ENCODE measurements around the gene LMBR1.
"Not testable (repeated sequence)": the region's sequence is repeated elsewhere in the genome, so short reads cannot be mapped to it uniquely, and the experiment has no call there.

Gene LMBR1

DNA sequence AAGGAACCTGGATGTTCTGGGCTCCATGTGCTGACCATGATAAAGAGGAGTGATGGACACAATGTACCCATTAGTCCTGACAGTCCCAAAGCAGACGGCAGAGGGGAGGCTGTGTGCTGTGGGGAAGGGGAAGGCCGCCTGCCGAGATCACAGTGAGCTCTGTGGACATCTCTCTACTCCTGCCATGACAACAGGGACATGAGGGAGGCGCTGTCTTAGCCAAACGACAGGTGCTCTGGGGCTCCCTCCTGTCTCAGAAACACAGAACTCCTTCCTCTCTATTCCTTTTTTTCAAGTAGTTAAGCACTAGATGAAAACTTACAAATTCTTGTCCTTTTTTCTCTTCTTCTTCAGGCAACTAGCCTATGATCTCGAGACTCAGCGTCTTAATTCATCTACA lies 139.4 kb downstream of the LMBR1 start:
- DNase-seq, result no peak

DNA sequence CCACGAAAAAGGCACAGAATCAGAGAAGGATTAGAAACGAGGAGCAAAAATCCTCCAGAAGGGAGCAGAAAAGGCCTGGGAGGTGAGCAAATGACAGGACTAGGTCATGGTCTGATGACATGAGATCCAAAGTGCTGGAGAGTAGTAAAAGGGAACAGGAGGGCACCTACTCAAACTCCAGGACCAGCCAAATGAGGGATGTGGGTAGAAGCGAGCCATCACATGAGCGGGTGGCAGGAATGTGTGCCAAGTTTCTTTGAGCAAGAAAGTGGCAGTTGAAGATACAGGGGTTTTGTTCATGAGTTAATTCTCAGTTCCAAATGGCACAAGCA lies 139.8 kb downstream of the LMBR1 start:
- no peak for DNase-seq

DNA sequence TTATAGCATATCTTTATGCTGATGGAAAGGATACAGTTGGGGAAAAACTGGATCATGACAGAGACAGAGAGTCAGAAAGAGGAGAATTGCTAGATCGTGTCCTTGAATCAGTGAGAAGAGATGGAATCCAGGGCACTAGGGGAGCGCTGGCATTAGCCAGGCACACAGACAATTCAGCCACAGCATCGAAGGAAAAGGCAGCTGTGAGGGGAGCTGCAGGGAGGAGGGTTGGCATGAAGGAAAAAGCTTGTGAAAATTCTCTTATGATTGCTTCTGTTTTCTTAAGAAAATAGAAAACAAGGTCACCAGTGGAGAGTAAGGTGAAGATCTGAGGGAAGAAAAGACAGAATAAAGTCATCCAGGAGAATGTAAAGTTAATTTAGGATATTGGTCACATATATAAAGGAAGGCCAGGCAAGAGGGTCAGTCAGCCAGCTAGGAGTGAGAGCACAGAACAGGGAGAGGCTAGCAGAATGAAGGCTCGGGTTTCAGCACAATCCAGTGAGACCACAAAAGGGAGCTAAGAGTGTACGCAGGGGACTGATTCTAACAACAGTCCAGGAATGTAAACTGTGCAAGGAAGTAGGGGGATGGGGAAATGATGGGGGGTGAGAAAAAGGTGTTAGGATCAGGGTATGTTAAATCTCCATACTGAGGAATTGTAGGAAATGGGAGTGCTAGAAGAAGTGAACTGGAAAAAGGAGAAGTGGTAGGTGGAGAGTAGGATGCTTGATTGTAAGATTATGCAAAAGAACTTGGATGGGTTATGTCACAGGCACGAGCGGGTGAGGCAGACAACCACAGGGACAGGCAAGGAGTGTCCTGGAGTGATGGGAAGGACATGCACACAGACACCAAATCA lies 140.4 kb downstream of the LMBR1 start:
- peak; percentile 29 for DNase-seq

DNA sequence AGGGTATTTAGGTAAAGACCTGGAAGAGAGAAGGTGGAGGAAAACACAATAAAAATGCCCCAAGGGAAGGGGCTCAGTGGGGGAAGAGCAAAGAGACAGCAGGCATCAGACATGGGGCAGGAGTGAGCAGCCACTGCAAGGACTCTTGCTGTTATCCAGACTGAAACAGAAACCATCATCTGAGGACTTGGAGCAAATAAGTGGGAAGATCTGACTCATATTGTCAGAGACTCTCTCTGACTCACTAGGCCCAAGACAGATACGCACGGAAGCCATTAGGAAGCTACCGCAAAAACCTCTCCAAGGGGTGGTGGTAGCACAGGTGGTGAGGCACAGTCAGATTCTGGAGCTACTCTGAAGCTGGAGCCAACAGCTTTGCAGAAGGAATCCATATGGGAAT lies 141.7 kb downstream of the LMBR1 start:
- DNase-seq, result no peak

DNA sequence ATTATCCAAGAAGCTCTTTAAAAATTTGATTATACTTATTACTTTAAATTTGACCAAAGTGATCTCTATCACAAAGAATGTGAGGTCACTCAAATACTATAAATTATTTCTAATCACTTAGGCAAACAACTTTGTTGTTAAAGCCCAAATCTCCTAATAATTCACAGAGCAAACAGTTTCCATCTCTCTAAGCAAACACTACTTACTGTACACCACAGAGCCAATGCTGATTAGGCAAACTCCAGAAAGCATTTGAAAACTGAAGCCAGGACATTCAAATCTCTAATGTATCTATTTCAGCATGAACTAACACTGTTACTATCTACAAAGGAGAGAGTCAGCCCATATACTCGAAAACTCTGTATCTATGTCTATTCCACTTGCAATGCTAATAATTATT lies 145.3 kb downstream of the LMBR1 start:
- no peak for DNase-seq

DNA sequence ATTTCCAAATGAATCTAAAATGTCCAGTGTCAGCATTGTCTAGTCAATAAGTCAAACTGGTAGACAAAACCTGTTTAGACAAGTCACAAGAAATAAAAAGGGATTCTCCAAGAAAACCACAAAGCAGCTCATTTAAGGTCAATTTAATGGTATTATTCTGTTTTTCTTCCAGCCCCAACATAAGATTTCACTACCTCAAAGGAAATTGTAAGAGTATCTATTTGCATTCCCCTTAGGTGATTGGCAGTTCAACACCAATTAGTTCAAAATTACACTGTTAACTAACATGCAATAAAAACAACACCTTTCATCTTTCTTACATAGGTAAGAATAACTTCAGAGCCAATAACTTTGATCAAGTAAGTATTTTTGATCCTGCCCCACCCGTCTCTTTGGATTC lies 146.1 kb downstream of the LMBR1 start:
- no peak for DNase-seq

DNA sequence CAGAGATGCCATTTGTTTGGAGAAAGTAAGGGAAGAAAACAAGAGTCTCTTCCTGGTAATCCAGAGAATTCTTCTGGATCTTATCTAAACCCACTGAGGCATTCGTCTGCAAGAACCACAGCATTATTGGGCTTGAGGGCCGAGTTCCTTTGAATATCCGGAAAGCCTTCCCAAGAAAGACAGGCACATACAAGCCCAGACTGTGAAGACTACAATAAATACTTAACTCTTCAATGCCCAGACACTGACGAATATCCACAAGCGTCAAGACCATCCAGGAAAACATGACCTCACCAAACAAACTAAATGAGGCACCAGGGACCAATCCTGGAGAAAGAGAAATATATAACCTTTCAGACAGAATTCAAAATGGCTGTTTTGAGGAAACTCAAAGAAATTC lies 153.4 kb downstream of the LMBR1 start:
- no peak for DNase-seq

DNA sequence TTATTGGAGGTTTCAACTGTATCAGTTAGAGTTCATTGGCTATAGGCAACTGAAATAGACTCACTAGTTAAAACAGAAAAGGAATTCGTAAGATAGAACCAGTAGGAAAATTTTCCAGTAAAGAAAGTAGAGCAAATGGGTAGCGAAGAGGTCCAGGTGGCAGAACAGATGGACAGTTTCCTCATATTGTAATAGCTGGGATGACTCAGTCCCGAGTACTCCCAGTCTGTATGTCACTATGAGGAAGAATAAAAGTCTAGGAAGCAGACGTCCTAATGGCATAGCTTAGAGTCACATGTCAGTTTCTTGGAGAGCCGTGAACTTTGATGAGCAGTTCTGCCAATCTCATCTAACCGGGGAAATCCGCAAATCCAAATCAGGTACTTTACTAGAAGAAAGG lies 157.1 kb downstream of the LMBR1 start:
- no peak for DNase-seq

DNA sequence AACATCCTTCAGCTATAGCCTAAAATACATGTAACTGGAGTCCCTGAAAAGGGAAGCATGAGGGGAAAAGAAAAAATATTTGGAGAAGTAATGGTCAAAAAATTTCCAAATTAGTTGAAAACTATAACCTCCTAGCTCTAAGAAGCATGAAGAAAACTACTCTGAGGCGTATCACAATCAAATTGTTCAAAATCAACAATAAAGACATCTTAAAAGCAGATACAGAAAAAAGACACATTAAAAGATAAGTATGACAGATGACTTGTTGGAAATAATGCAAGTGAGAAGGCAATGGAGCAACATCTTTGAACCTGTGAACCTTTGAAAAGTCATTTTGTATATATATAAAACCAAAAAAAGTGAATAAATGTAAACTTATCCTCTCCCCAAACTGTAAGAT lies 159.3 kb downstream of the LMBR1 start:
- DNase-seq, result no peak

DNA sequence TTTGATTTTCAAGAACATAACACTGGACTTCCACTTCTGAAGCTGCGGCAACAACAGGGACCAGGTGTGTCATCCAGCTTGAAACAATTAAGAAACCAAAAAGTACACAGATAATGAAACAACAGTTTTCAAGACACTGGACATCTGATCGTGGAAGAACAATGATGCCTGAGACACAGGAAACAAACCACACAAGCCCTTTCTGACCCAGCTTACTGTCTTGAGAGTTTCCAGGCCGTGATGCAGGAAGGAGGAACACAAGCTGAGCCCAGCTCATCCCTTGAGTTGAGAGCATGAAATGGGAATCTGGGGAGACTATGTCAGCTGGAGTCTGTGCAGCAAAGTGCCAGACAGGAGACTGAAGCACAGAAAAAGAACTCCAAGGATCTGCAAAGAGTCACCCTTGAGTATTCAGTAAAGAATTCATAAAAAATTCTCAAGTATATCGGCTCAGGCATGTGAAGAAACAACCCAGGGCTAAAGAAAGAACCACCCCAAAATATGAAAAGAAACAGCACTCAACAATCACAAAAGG lies 160.8 kb downstream of the LMBR1 start:
- DNase-seq, result no peak

DNA sequence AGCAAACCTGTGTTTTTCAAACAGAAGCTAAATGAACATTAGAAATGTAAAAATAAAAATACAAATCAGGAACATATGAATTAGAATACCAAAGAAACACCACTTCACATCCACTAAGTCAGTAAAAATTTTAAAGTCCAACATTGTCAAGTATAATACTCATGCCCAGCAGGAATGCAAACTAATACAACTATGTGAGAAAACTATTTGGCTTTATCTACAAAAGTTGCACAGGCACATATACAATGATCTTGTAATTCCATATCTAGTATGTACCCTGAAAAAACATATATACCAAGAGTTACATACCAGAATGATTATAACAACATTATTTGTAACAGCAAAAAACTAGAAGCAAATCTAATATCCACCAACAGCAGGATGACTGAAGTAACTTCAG lies 161.3 kb downstream of the LMBR1 start:
- DNase-seq, result no peak

DNA sequence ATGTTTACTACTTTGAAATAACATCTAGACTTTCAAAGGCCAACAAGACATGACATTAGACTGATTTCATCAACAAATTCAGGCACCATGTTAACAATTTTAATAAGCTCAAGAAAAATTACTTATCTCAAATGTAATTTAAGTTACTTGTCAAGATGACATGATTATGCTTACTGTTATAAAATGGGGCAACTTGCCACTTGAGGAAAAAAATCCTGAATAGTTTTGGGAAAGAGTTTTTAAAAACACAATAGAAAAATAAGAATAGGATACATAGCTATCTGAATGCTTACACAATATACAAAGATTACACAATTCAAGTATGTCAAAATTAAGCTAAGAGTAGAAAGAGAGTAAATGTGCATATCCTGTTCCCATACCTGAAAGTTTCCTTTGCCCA lies 167.0 kb downstream of the LMBR1 start:
- no peak for DNase-seq

DNA sequence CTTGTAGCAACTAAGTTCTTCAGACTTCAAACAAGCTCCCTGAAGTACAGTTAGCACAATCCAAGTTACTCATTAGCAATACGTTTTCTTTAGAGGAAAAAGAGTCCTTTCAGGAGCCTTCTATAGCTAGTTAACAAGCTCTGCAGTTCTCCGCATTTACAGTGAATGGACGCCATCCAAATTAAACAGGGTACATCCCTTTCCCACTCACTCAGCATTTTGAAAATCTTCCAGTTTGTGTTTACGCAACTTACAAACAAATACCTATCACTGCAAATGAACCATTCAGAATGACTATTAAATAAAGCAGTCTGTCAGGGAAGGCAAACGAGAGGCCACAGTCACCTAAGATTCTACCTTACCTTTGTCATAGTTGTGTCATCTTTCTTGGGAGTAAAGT lies 167.9 kb downstream of the LMBR1 start:
- DNase-seq, result no peak

DNA sequence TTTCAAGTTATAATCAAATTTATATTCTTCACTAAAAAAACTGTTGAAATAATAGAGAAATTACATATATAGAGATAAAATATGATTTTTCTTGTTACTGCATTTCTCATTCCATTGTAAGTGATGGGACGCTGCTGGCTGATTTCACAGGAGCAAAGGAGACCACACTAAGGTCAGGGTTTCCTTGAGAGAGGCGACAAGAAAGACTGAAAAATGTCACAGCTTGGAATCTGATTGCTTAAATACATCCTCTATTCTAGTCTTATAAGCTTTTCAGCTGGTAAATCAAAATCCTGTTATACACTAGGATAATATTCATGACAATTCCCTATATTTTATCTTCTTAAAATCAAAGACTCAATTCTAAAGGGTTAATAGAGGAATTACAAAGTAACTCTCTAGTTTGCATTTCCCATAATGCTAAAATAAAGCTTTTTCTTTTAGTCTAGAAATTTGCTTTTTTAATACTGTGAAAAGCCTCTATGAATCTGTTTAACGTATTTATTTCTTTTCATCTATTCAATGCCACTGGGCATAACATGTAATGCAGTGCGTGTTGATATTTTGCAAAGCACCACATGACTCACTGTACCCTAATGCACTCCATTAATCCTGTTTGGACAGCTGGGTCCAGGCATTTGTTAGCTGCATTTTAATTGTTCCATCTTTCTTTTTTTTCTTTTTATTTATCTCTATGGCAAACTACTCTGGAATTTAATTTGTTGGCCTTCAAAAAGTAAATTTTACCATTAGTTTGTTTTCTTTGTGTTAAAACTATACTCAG lies 170.7 kb downstream of the LMBR1 start:
- DNase-seq, result no peak

DNA sequence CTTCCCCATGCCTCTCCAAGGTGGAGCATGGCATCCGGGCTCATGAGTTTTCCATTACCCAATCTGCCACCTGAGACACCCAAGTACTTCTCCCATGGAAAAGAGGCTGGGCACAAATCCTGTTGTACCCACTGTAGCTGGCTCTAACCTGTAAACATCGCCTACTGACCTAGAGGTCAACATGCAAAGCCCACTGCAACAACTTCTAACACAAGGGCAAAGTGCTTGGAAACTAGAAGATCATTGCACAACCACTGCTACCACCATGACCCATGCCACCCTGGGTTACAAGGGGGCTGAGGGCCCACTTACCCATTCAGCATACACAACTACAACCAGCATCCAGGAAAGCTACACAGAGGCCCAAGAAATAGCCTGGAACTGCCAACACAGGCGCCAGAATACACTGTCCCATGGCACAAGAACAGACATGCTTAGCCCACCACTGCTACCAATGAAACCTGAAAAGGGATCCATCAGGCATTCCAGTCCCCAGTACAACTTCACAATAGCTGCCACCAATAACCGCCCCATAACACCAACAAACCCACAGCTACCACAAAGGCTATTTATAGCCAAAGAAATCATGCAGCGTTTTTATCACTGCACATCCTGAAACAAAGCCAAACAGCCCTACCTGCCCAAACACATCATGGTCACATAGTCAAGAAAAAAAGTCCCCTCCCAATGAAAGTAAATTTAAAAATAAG lies 189.1 kb downstream of the LMBR1 start:
- DNase-seq, result no peak

DNA sequence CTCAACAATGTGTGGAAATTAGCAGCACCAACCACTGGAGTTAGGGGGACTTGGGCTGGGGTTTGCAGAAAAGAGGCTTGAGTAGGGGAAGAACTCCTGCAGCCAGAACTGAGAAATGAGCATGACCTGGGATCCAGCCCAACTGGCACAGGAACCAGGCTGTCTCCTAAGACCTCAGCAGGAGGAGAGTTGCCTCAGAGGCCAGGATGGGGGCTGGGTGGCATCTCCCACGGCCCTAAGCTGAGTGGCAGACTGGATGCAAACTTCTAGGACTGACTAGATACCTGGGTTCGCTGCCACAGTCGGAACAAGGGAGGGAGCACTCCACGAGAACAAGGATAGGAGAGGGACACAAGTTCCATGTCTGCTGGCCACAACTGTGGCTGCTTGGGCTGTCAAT lies 189.8 kb downstream of the LMBR1 start:
- no peak for DNase-seq

DNA sequence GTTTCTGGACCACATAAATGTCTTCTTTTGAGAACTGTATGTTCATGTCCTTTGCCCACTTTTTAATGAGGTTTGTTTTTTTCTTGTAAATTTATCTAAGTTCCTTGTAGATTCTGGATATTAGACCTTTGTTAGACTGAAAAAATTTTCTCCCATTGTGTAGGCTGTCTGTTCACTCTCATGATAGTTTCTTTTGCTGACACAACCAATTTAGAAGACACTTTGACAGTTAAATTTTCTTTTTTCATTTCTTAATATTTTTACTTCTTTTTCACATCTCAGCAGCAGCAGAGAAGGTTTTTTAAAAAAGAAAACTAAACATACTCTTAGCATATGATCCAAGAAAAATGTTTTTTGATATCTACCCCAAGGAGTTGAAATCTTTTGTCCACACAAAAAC lies 190.6 kb downstream of the LMBR1 start:
- DNase-seq, result no peak

DNA sequence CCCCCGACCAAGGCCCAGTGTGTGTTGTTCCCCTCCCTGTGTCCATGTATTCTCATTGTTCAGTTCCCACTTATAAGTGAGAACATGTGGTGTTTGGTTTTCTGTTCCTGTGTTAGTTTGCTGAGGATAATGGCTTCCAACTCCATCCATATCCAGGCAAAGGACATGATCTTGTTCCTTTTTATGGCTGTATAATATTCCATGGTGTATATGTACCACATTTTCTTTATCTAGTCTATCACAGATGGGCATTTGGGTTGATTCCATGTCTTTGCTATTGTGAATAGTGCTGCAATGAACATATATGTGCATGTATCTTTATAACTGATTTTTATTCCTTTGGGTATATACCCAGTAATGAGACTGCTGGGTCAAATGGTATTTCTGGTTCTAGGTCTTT lies 191.2 kb downstream of the LMBR1 start:
- not testable (repeated sequence) for DNase-seq

DNA sequence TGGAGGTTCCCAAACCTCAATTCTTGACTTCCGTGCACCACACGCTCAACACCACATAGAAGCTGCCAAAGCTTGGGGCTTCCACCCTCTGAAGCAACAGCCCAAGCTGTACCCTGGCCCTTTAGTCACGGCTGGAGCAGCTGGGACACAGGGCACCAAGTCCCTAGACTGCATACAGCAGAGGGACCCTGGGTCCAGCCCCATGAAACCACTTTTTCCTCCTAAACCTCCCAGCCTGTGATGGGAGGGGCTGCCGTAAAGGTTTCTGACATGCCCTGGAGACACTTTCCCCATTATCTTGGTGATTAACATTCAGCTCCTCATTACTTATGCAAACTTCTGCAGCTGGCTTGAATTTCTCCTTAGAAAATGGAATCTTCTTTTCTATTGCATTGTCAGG lies 194.5 kb downstream of the LMBR1 start:
- not testable (repeated sequence) for DNase-seq

DNA sequence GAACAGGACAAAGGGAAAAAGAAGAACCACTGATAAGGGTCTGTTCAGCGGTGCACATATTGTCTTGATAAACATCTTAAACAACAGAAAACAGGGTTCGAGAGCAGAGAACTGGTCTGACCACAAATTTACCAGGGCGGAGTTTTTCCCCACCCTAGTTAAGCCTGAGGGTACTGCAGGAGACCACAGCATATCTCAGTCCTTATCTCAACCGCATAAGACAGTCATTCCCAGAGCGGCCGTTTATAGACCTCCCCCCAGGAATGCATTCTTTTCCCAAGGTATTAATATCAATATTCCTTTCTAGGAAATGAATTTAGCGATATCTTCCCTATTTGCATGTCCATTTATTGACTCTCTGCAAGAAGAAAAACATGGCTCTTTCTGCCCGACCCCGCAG lies 195.7 kb downstream of the LMBR1 start:
- DNase-seq, result not testable (repeated sequence)

DNA sequence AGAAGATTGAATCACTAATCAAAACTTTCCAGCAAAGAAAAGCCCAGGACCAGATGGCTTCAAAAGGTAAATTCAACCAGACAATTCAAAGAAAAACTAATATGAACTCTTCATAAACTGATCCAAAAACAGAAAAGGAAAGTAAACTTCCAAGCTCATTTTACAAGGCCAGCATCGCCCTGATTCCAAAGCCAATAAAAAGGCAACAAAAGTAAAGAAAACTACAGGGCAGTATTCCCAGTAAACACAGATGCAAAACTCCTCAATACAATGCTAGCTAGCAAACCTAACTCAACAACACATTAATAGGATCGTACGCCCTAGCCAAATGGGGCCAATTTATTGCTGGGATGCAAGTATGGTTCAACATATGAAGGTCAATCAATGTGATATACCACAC lies 199.4 kb downstream of the LMBR1 start:
- DNase-seq, result no peak

DNA sequence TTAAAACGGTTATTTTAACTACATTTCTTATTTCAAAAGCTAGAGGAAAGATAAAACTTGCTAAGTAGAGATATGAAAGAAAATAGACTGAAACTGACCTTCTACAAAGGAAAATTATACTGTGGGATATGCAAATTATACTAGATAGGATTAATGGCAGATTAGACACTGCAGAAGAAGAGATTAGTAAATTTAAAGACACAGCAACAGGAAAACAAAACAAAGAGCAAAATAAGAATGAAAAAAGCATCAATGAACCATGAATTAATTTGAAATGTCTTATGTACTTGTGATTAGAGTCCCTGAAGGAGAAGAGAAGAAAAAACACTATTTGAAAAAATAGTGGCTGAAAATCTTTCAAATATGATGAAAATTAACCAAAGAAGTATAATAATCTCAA lies 200.1 kb downstream of the LMBR1 start:
- DNase-seq, result no peak

DNA sequence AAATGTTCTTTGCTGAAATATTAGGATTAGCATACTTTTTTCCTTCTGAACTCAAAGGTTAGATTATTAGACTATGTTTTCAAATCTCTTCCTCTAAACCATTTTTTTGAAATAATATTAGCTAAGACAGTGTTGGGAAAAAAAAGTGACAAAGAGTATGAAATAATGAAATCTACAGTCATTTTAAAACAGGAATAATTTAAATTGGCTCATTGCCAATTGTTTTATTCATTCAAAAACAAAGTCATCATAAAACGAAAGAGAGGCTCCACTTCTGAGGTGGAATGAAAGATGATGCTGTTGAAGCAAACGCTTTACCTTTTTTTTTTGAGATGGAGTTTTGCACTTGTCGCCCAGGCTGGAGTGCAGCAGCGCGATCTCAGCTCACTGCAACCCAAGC lies 201.2 kb downstream of the LMBR1 start:
- DNase-seq, result peak; percentile 1

DNA sequence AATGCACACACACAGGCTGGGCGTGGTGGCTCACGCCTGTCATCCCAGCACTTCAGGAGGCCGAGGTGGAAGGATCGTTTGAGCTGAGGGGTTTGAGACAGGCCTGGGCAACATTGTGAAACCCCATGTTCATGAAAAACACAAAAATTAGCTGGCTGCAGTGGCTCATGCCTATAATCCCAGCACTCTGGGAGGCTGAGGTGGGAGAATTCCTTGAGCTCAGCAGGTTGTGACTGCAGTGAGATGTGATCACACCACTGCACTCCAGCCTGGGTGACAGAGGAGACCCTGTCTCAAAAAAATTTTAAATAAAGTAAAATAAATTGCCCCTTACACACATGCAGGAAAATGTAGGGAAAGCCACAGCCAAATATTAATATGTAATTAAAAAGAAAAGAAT lies 208.3 kb downstream of the LMBR1 start:
- no peak for DNase-seq
